Epidermal melanocyte (primary cell): ENCODE measurements around the gene STX5.
"Not testable (repeated sequence)": the region's sequence is repeated elsewhere in the genome, so short reads cannot be mapped to it uniquely, and the experiment has no call there.

ENCODE experiments used
- DNase-seq: peaks from one replicate; pipeline ENCODE4 v3.0.0; 2011; ENCODE audit warnings: low spot score; ENCODE audit not compliant: insufficient read length

STX5 gene

GRCh38 chr11:62832336-62833234 is 734 bp upstream of the STX5 start, which contains the start of gene TEX54:
TEX54 (minus strand) TSS chr11:62832841.
- DNase-seq: no peak

GRCh38 chr11:62830904-62831519 is 839 bp downstream of the STX5 start:
- DNase-seq: no peak

- DNase-seq: not testable (repeated sequence)
Observed at GRCh38 chr11:62828130-62828529, 3.7 kb downstream of the STX5 start.

- no peak for DNase-seq
Observed at GRCh38 chr11:62823677-62824076, 8.2 kb downstream of the STX5 start.

DNA sequence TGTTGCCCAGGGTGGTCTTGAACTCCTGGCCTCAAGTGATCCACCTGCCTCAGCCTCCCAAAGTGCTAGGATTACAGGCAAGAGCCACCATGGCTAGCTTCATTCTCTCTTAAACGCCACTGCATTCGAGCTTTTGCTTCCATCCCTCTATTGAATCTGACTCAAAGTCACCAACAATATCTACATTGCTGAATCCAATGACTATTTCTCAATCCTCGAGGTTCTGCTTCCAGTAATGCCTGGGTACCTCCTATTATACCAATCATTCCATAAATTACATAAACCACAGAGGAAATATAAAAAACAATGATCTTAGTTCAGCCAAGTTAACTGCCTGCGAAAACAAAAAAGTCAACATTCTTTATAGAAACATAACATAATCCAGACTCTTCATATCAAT is 14.7 kb downstream of the STX5 start:
- no peak for DNase-seq

- no peak for DNase-seq
Observed at GRCh38 chr11:62816557-62816956, 15.3 kb downstream of the STX5 start.

- DNase-seq: no peak
Observed at GRCh38 chr11:62811659-62812058, 20.2 kb downstream of the STX5 start.

- no peak for DNase-seq
Observed at GRCh38 chr11:62810748-62811147, 21.1 kb downstream of the STX5 start.

- no peak for DNase-seq
Observed at GRCh38 chr11:62806611-62807121, 25.2 kb downstream of the STX5 start.

DNA sequence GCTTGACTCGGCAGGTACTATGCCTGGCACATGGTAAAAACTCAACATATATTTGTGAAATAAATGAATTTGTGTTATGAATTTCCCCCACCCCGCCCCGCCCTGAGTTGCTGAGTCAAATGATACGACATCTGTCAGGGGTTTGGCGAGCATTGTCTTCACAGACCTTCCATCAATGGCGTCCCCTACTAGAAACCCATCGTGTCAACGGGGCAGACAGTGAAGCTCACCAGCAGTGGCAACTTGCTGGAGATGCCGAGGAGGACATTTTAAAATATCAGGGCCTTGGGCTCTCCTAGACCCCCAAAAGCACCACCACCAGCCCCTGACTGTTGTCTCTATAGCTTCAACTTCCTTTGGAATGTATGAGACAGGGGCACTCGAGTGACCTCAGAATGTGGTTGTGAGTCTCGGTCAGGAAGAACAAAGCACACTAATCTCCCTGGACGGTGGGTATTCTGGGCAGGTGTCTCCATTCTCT is 25.9 kb downstream of the STX5 start:
- DNase-seq: no peak

DNA sequence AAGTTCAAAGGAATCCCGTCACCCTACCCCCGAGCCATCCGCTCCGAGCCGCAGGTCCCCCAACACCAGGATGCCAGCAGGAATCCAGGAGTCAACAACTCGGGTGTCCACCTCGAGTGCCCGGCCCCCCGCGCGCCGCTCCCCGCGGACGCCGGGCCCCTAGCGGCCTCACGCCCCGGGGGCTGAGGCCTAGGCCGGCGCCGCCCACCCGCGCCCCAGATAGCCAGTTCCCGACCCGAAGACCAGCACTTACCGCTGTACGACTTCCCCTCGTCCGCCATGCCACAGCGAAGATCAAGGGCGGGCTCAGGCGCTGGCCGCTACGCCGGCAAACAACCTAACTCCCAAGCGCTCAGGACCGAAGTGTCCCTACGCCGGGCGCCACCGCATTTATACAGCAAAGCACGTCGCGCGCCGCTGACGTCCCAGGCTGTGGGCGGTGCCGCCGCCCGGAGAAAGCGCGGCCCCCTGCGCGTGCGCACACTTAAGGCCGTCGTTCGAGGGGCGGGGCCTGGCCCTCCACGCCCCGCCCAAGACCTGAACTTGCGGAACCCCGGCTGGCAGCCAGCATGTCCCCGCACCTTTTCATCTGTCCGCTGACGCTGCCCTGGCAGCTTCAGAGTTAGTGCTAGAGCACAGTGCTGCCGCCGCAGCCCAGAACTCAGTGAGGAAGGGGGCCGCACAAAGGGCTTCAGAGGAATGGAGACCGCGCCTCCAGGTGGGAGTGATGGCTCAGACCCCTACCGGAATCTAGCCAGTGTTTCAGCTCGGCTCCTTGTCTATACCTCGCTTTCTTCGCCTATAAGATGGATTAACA is 26.6 kb downstream of the STX5 start, which contains the start of gene NXF1:
Gene NXF1 (minus strand): TSS at position 365 of the 817 bp plus-strand sequence. CDS start 84 bp downstream, at position 281.
- DNase-seq: peak; percentile 91

- no peak for DNase-seq
Observed at GRCh38 chr11:62804310-62805075, 27.4 kb downstream of the STX5 start.

- no peak for DNase-seq
Observed at GRCh38 chr11:62801071-62801470, 30.8 kb downstream of the STX5 start.

GRCh38 chr11:62799486-62799885 is 32.4 kb downstream of the STX5 start:
- DNase-seq: no peak

DNA sequence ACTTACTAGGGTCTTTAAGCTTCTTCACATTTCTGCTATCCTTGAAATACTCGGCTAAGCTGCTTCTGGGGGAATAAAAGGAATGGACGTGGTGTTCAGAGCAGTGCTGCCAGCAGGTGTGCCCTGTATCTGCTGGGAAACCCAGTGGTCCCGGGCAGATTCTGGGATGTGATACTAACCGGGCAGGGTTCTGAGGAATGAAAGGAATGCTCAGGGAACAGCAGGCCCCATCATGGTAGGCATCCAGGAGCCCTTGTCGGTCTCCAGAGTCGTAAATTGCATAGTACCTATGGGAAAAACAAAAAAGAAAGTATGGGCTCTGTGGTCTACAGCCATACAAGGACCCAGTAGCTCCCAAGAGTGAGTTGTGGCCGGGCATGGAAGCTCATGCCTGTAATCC is 35.6 kb downstream of the STX5 start:
- DNase-seq: no peak

DNA sequence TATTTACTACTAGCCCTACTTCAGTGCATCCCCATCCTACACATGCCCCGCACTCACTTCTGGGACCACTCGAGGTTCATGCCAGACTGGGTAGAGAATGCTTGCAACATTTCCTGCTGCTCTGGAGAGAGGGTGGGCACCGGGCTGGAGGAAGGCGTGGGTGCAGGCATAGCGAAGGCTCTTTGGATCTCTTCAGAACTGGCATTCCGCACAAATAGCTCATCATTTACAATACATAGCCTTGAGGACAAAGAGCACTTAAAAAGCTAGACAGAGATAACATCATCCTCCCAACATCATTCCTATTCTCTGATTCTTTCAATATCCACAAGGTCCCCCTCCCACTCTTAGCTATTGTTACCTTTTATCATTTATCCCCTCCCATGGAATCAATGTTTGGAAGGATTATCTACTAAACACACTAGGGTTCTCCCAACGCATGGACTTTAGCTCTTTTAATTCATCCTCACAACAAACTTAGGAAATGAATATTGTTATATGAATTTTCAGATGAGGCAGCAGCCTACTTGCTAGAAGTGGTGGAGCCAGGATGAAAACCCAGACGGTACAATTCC is 37.6 kb downstream of the STX5 start:
- DNase-seq: no peak

- no peak for DNase-seq
Observed at GRCh38 chr11:62792202-62792575, 39.7 kb downstream of the STX5 start.

DNA sequence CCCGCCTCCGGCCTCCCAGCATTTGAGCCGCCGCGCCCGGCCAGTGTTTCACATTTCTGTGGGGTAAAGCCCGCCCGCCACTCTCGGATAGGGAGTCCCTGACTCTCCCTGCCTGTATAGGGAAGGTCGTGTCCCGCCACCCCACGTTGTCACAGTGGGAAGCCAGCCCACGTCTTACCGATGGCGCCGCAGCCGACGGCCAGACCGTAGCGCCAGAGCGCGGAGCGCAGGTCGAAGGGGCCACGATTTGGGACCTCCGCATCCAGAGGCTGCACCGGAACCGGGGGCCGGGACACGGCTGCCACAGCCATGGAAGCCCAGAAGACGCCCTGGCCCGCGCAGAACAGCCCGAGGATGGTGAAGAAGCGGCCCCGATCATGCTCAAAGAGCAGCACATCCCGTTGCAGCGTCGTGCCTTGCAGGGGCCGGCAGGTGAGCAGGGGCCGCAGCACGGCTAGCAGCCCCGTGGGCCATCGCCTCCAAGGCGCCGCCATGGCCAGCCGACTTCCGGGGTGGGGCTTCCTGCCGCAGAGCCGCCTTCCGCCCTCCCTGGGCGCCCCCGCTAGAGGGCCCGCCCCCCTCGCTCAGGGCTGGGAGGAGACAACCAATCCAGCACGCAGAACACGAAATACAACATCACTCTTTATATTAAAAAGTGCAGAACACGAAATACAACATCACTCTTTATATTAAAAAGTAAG is 40.2 kb downstream of the STX5 start, which contains the start of gene TMEM223:
Gene TMEM223 (minus strand): TSS at position 506 of the 701 bp plus-strand sequence. CDS start 12 bp downstream, at position 494.
- DNase-seq: peak; percentile 88

GRCh38 chr11:62789576-62789975 is 42.3 kb downstream of the STX5 start:
- no peak for DNase-seq

DNA sequence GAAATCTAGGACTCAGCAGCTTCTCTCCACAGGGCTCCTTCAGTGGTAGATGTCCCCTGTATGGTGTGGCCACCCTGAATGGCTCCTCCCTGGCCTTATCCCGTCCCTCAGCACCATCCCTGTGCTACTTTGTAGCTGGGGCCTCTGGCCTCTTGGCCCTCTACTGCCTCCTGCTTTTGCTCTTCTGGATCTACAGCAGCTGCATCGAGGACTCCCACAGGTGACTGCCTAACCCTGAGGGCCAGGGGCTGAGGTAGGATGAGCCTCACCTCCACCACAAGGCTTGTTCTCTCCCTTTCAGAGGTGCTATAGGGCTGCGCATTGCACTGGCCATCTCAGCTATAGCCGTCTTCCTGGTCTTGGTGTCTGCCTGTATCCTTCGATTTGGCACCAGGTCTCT is 42.9 kb downstream of the STX5 start:
- no peak for DNase-seq
